Inferior parietal cortex (tissue), 1 donor: ENCODE data around the gene OR4K1.
"Not testable (repeated sequence)": the region's sequence is repeated elsewhere in the genome, so short reads cannot be mapped to it uniquely, and the experiment has no call there.

Experiments
- DNase-seq: peaks from one replicate; pipeline ENCODE4 v3.0.0-alpha.2; 2016; ENCODE audit errors: extremely low spot score

The OR4K1 gene, protein sequence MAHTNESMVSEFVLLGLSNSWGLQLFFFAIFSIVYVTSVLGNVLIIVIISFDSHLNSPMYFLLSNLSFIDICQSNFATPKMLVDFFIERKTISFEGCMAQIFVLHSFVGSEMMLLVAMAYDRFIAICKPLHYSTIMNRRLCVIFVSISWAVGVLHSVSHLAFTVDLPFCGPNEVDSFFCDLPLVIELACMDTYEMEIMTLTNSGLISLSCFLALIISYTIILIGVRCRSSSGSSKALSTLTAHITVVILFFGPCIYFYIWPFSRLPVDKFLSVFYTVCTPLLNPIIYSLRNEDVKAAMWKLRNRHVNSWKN

GRCh38 chr14:19930617-19931016 is at the start of gene OR4K1:
TSS of gene OR4K1 (plus strand) at chr14:19930917. CDS start at chr14:19935667, 4,750 bp downstream.
- DNase-seq: no peak

- DNase-seq: no peak
Measured at GRCh38 chr14:19895282-19895681, 35.4 kb upstream of the OR4K1 start.

- no peak for DNase-seq
Measured at GRCh38 chr14:19900999-19901398, 29.7 kb upstream of the OR4K1 start.

GRCh38 chr14:19902409-19902808 is 28.3 kb upstream of the OR4K1 start:
- no peak for DNase-seq

GRCh38 chr14:19906665-19907064 is 24.1 kb upstream of the OR4K1 start:
- DNase-seq: no peak

GRCh38 chr14:19911114-19911513 is 19.6 kb upstream of the OR4K1 start:
- no peak for DNase-seq

- DNase-seq: no peak
Measured at GRCh38 chr14:19917243-19917642, 13.5 kb upstream of the OR4K1 start.

GRCh38 chr14:19917955-19918518 is 12.7 kb upstream of the OR4K1 start:
- no peak for DNase-seq

DNA sequence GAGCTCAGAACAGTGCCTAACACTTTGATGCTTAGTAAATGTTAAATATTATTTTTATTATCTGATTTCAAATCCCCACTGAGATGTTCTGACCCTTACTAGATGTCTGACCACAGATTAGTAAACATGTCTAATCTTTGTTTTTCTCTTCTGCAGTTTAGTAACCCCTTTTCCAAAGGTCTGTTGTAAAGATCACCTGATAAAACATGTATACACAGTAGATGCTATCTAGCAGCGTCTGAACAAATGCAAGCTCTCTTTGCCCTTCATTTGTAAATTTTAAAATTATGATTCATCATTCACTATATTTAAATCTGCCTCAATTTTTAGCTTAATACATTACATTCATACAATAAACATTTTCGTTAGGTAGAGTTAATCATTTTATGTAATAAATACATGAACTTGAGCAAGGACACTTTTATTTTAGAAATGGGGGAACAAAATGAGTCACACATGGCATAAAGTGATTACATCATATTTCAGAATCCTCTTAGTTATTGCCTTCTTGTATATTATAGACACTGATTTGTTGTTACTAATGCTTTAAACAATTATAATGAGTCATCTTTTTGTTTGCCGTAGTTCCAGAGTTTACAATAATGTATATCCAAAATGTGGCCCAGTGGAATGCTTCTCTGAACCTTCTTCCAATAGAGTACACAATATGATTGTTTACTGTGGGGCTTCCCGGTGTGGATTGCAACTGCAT is 12.0 kb upstream of the OR4K1 start:
- no peak for DNase-seq

- DNase-seq: no peak
Measured at GRCh38 chr14:19920021-19920657, 10.6 kb upstream of the OR4K1 start, which contains the start of gene OR4K5. TSS of gene OR4K5 (plus strand) at chr14:19920607. CDS start at chr14:19920607, 0 bp downstream.

- DNase-seq: no peak
Measured at GRCh38 chr14:19941668-19942067, 11.0 kb downstream of the OR4K1 start.

GRCh38 chr14:19947413-19948090 is 16.8 kb downstream of the OR4K1 start:
- DNase-seq: no peak

GRCh38 chr14:19949218-19949617 is 18.5 kb downstream of the OR4K1 start:
- no peak for DNase-seq

GRCh38 chr14:19969735-19970134 is 39.0 kb downstream of the OR4K1 start:
- not testable (repeated sequence) for DNase-seq

- no peak for DNase-seq
Measured at GRCh38 chr14:19974844-19975243, 44.1 kb downstream of the OR4K1 start.

- DNase-seq: no peak
Measured at GRCh38 chr14:19975291-19975690, 44.6 kb downstream of the OR4K1 start, which contains the start of gene OR4K15. TSS of gene OR4K15 (plus strand) at chr14:19975591. CDS start at chr14:19975591, 0 bp downstream.
